Subcutaneous abdominal adipose tissue (tissue), 5 donors: ENCODE measurements around the gene CREBBP.

Experiments
- H3K27ac ChIP-seq: one replicate; pipeline ENCODE4 v1.7.0; 2013; ENCODE audit warnings: low read depth, mild to moderate bottlenecking, inconsistent platforms, low read length, moderate library complexity
- H3K27me3 ChIP-seq, 5 donors: one replicate each; pipeline ENCODE4 v1.7.0; 2013; ENCODE audit warnings: low read length in 5 of 5, inconsistent platforms in 1 of 5; ENCODE audit not compliant: control insufficient read depth in 5 of 5, insufficient read depth in 4 of 5
- H3K36me3 ChIP-seq, 5 donors: one replicate each; pipeline ENCODE4 v1.7.0; 2013; ENCODE audit warnings: low read length in 5 of 5; ENCODE audit not compliant: control insufficient read depth in 5 of 5, insufficient read depth in 5 of 5
- H3K4me1 ChIP-seq, 5 donors: one replicate each; pipeline ENCODE4 v1.7.0; 2013; ENCODE audit warnings: low read length in 5 of 5, mild to moderate bottlenecking in 3 of 5, moderate library complexity in 1 of 5; ENCODE audit not compliant: control insufficient read depth in 5 of 5, insufficient read depth in 5 of 5
- H3K4me3 ChIP-seq, 5 donors: one replicate each; pipeline ENCODE4 v1.7.0; 2013; ENCODE audit warnings: low read length in 5 of 5, low read depth in 1 of 5
- H3K9ac ChIP-seq, 5 donors: one replicate each; pipeline ENCODE4 v1.7.0; 2013; ENCODE audit warnings: low read length in 5 of 5, mild to moderate bottlenecking in 4 of 5, moderate library complexity in 3 of 5
- H3K9me3 ChIP-seq, 5 donors: one replicate each; pipeline ENCODE4 v1.7.0; 2013; ENCODE audit warnings: low read length in 5 of 5; ENCODE audit not compliant: control insufficient read depth in 5 of 5
- donor health status: healthy.
- donor health status: healthy.
- donor health status: healthy.
- donor health status: healthy.
- donor health status: healthy.

Gene CREBBP

DNA sequence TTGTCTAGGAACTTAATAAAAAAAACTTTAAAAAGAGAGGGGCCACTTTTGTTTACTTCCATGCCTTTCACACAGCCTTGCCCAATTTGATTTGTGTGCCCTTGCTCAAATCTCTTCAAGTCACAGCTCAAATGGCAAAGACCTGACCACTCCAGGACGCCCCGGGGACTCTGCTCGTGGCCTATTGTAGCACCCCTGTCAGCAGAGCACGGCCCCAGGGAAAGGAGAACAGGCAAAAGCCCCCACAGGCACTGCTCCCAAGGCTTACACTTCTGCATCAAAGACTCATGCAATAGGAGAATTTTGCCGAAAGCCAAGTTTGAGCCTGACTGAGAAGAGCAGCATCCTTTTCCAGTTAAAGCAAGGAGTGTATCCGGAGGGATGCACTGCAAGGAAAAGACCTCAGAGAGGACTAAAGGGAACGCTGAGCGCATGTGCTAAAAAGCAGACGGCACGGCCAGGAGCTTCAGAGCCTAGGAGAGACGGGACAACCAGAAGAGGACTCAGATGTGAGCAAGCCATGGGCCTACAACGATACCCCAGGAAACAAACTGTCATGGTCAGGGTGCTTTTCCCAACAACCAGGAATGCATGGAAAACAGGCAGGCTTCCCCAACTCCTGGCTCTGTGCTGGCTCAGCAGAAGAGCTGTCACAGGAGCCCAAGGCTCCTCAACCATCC, 8.2 kb downstream of the CREBBP start:
- Histone ChIP-seq H3K27ac (peak overlapping the region; percentile 55), H3K9me3 (no peaks in the 10 kb centered on the region), H3K4me3 (peak overlapping the region in 1 of 5 donors; percentile 7), H3K4me1 (peaks cover 14 to 81% (median 78%) of the 10 kb centered on the region in 5 donors), H3K36me3 (peaks cover 0 to 3% (median 0%) of the 10 kb centered on the region in 5 donors), H3K9ac (peak overlapping the region in 2 of 5 donors; percentile 13 to 35), H3K27me3 (no peaks in the 10 kb centered on the region)

DNA sequence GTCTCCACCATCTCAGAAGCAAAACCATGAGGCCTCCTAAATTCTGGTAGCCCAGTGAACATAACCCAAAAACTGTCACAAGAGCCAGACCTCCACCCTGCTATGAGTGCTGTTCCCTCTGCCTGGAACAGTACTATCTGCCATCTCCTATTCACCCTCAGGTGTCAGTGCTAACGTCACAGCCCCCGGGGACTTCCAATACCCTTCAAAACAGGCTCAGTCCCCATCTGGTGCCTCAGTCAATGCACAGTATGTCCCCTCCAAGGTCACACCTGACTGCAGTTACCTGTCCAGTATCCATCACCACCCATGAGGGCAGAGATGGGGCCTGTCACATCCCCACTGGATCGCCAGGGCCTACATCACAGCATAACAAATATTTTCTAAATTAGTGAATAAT, 11.5 kb downstream of the CREBBP start:
- Histone ChIP-seq H3K4me3 (no peak overlapping the region), H3K27ac (no peak overlapping the region), H3K4me1 (peaks cover 7 to 68% (median 59%) of the 10 kb centered on the region in 5 donors), H3K9me3 (no peaks in the 10 kb centered on the region), H3K9ac (no peak overlapping the region), H3K36me3 (no peaks in the 10 kb centered on the region), H3K27me3 (no peaks in the 10 kb centered on the region)

DNA sequence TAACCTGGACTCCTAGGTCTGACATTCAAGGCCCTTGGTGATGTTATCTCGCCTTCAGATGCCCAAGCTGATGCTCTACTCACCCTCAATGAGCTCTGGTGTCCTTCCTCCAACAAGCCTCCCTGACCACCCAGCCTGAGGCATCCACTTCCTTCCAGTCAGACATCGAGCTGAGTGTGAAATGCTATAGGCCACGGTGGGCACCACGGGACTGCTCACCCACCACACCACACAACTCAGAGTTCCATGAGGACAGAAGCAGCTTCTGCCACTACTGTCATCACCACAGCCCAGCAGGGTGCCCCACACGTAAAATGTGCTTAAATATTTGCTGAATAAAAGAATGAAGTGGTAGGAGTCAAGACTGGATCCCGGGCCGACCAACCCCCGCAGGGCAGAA, 12.0 kb downstream of the CREBBP start:
- H3K9ac ChIP-seq, result peak overlapping the region in 1 of 5 donors; percentile 10
- no peaks in the 10 kb centered on the region for H3K27me3 ChIP-seq
- H3K4me1 ChIP-seq, result peaks cover 10 to 68% (median 59%) of the 10 kb centered on the region in 5 donors
- no peaks in the 10 kb centered on the region for H3K9me3 ChIP-seq
- no peaks in the 10 kb centered on the region for H3K36me3 ChIP-seq
- H3K4me3 ChIP-seq, result no peak overlapping the region
- H3K27ac ChIP-seq, result no peak overlapping the region

DNA sequence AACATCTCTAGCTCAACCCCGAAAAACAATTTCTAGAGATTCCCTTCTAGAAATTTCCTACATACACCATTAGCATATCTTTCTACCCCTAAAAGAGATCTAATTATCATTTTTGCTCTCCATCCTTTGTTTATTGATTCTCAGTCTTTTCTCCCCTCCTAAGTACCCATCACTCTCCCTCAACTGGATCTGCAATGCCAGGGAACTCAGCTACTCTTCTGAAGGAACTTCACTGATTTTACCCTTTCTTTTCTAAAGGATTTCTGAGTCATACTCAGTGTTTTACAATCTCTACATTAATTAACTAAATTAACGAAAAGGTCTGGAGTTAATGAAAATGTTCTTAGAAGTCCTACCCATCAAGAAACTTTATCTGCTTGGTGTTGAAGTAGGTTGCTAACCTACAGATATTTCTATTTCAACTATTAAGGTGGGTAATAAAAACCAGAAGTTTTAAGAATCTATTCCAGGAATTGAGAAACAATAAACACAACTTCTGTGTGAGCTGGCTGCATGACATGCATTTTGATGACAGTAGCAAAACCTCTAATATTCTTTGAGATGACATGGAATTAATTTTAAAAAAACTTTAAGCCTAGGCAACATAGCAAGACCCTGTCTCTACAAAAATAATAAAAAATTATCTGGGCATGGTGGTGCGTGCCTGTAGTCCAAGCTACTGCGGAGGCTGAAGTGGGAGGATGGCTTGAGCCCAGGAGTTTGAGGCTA, 13.6 kb downstream of the CREBBP start:
- no peak overlapping the region for H3K27ac ChIP-seq
- H3K36me3 ChIP-seq, result no peaks in the 10 kb centered on the region
- H3K4me1 ChIP-seq, result peaks cover 7 to 67% (median 59%) of the 10 kb centered on the region in 5 donors
- H3K4me3 ChIP-seq, result no peak overlapping the region
- no peak overlapping the region for H3K9ac ChIP-seq
- H3K27me3 ChIP-seq, result no peaks in the 10 kb centered on the region
- H3K9me3 ChIP-seq, result no peaks in the 10 kb centered on the region

DNA sequence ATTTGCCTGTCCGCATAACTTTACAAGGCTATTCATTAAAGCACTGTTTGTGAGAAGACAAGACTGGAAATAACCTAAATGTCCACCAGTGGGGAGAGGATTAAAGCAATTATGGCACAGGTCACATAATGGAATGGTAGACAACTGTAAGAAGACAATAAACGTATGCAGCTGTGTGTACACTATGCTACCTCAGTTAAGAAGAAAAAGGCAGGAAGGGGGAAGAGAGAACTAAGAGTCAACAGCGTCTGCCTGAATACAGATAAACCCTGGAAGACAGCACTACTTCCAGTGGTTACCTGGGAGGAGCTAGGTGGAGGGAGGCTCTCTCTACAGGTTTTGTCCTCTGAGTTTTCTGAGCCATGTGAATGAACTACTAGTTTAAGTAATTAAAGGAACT, 15.3 kb downstream of the CREBBP start:
- H3K9me3 ChIP-seq, result no peaks in the 10 kb centered on the region
- H3K4me3 ChIP-seq, result no peak overlapping the region
- peaks cover 9 to 68% (median 58%) of the 10 kb centered on the region in 5 donors for H3K4me1 ChIP-seq
- H3K36me3 ChIP-seq, result no peaks in the 10 kb centered on the region
- H3K9ac ChIP-seq, result no peak overlapping the region
- H3K27ac ChIP-seq, result no peak overlapping the region
- H3K27me3 ChIP-seq, result no peaks in the 10 kb centered on the region

DNA sequence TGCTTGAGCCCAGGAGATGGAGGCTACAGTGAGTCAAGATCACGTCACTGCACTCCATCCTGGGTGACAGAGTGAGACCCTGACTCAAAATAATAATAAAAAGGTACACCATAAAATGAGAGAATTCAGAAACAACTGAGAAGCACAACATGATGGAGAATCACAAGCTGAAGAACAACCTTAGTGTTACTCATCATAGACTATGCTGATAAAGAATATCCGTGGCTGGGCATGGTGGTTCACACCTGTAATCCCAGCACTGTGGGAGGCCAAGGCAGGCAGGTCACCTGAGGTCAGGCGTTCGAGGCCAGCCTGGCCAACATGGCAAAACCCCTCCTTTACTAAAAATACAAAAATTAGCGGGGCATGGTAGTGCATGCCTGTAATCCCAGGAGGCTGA, 16.0 kb downstream of the CREBBP start:
- H3K4me1 ChIP-seq, result peaks cover 9 to 68% (median 58%) of the 10 kb centered on the region in 5 donors
- H3K9ac ChIP-seq, result no peak overlapping the region
- no peak overlapping the region for H3K27ac ChIP-seq

DNA sequence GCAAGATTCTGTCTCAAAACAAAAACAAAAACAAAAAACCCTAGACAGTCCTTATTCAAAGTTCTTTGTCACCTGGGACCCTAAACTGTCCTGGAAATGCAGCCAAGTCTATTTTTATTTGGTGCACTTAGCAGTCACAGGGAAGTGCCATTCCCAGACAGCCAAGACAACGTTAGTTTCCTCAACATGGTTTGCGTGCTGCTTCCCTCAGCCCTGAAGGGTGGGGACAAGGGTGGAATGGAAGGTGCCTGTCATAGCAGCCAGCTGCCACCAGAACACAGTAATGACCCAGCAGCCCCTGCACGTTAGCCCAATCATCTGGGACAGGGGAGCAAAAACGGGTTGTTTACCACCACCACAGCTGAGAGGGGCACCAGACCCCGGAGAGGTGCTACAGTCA, 16.9 kb downstream of the CREBBP start:
- Histone ChIP-seq H3K27ac (peak overlapping the region; percentile 33), H3K4me3 (peak overlapping the region in 2 of 5 donors; percentile 40 to 42), H3K9me3 (no peaks in the 10 kb centered on the region), H3K4me1 (peaks cover 9 to 62% (median 54%) of the 10 kb centered on the region in 5 donors), H3K9ac (peak overlapping the region in 1 of 5 donors; percentile 39), H3K36me3 (no peaks in the 10 kb centered on the region), H3K27me3 (no peaks in the 10 kb centered on the region)

More for the DNA sequence above, 16.0 kb downstream of the CREBBP start:
- Histone ChIP-seq H3K9me3 (no peaks in the 10 kb centered on the region), H3K4me3 (no peak overlapping the region), H3K27me3 (no peaks in the 10 kb centered on the region), H3K36me3 (no peaks in the 10 kb centered on the region)

DNA sequence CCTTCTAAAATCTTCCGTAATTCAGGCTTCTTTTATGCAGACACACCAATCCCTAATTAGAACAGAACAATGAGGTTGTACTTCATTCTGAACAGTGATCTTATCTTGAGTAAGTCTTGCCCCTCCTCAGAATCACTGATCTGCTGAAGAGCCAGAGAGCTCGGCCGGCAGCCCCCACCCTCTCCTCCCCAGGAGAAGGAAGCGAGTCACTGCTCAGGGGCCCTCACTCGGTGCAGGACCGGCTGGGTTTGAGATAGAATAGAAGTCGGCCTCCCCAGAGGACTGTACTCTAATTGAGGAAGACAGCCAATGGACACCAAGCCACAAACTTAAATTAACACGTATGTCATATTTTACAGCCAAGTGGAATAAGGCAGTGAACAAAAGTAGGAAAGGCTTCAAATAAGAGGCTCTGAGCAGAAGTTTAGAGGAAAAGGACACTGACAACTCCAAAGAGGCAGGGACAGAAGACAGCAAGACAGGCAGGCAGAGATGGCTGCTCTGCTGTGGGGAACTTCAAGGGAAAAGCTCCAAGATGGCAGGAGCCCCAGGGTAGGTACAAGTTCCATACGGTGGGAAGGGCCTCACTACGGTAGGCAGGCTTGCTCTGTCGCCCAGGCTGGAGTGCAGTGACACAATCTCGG, 18.6 kb downstream of the CREBBP start:
- H3K9ac ChIP-seq, result peak overlapping the region in 3 of 5 donors; percentile 15 to 44 (median 44)
- H3K27ac ChIP-seq, result no peak overlapping the region
- no peaks in the 10 kb centered on the region for H3K36me3 ChIP-seq
- peaks cover 10 to 68% (median 66%) of the 10 kb centered on the region in 5 donors for H3K4me1 ChIP-seq
- H3K4me3 ChIP-seq, result peak overlapping the region in 3 of 5 donors; percentile 13 to 23 (median 21)
- no peaks in the 10 kb centered on the region for H3K27me3 ChIP-seq
- H3K9me3 ChIP-seq, result no peaks in the 10 kb centered on the region

DNA sequence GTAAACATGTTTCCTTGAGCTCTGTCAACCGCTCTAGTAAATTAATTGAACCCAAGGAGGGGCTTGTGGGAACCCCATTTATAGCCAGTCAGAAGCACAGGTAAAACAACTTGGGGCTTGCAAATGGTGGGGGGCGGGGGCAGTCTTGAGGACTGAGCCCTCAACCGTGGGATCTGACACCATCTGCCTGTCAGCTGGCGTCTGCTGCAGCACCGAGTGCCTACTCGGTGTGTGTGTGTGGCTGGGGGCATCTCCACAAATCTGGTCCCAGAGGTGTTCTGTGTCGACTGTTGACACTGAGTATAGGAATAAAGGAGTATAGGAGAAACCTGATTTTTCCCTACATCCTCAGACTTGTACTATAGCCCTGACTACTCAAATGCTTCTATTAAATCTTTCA, 20.6 kb downstream of the CREBBP start:
- Histone ChIP-seq H3K9ac (no peak overlapping the region), H3K4me1 (peaks cover 14 to 75% (median 72%) of the 10 kb centered on the region in 5 donors), H3K4me3 (no peak overlapping the region), H3K27me3 (no peaks in the 10 kb centered on the region), H3K36me3 (no peaks in the 10 kb centered on the region), H3K27ac (no peak overlapping the region), H3K9me3 (no peaks in the 10 kb centered on the region)

DNA sequence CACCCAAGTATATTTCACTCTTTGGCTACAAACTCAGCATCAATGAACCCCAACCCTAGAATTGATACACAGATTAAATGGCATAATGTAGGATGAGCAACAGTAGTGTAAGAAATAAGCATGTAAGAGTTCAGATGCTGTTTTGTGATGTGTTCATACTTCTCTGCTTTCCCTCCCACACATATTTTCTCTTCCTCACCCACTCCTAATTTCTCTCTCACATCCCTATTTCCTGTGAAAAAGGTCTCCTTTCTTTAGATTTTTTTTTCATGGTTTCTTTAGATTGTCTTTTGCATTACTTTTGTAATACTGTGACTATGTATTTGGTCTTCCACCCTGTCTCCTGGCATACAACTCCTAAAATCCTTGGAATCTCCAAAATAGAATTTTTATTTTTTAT, 21.7 kb downstream of the CREBBP start:
- Histone ChIP-seq H3K27me3 (no peaks in the 10 kb centered on the region), H3K9ac (no peak overlapping the region), H3K9me3 (no peaks in the 10 kb centered on the region), H3K36me3 (peaks cover 0 to 4% (median 0%) of the 10 kb centered on the region in 5 donors), H3K4me1 (peaks cover 14 to 75% (median 72%) of the 10 kb centered on the region in 5 donors), H3K27ac (no peak overlapping the region), H3K4me3 (no peak overlapping the region)
